IMR-90 (cell line): ENCODE data around the gene IGF2R. TPM values are rescaled to one million over a fixed set of nuclear protein-coding genes. Genes with fewer than 3 reads are reported as not detected.

Experiments
- ATAC-seq: fragments of 200-7000 bp; cut with Tn5 transposase; 2 replicates; pipeline ENCODE4 v1.9.1; 2020; ENCODE audit warnings: low read depth, mild to moderate bottlenecking, moderate library complexity
- BruUV-seq: library from RNA; stranded (reverse); fragments of 400-500 nt; replicated peaks from 2 replicates; lab custom pipeline; 2021; lab: Mats Ljungman, UMichigan
- CTCF ChIA-PET: fragments of 300-600 bp; formaldehyde crosslinking; extraction: SDS; loops from one replicate; lab custom pipeline; 2021; ENCODE audit warnings: antibody characterized with exemption; lab: Yijun Ruan, JAX
- POLR2A ChIA-PET: fragments of 300-600 bp; sonication (Branson Sonifier 250); formaldehyde crosslinking; loops from one replicate; lab custom pipeline; 2022; ENCODE audit warnings: antibody characterized with exemption; ENCODE audit not compliant: unreplicated experiment; lab: Charles Lee
- DNase-seq: peaks from one replicate; pipeline ENCODE4 v3.0.0; 2013
- H2AFZ ChIP-seq: replicated peaks from 2 replicates; pipeline ENCODE3; 2013; ENCODE audit warnings: low read length, mild to moderate bottlenecking; ENCODE audit not compliant: poor library complexity
- H2AK5ac ChIP-seq: 2 replicates; pipeline ENCODE4 v1.6.1; 2013; ENCODE audit warnings: low read depth, low read length, inconsistent platforms
- H2AK9ac ChIP-seq: replicated peaks from 2 replicates; pipeline ENCODE3; 2013; ENCODE audit warnings: mild to moderate bottlenecking, low read depth, low read length, moderate library complexity; ENCODE audit not compliant: poor library complexity
- H2BK120ac ChIP-seq: 2 replicates; pipeline ENCODE4 v1.6.1; 2013; ENCODE audit warnings: low read depth, low read length, inconsistent platforms
- H2BK15ac ChIP-seq: 3 replicates; pipeline ENCODE4 v1.6.1; 2013; ENCODE audit warnings: low read depth, low read length, inconsistent platforms
- H2BK20ac ChIP-seq: 2 replicates; pipeline ENCODE4 v1.6.1; 2013; ENCODE audit warnings: low read depth, mild to moderate bottlenecking, inconsistent platforms, low read length, moderate library complexity
- H2BK5ac ChIP-seq: 2 replicates; pipeline ENCODE4 v1.6.1; 2013; ENCODE audit warnings: mild to moderate bottlenecking, low read depth, low read length, inconsistent platforms; ENCODE audit not compliant: poor library complexity, severe bottlenecking
- H3K14ac ChIP-seq: replicated peaks from 2 replicates; pipeline ENCODE4 v1.6.1; 2013; ENCODE audit warnings: low read depth, low read length, inconsistent platforms
- H3K18ac ChIP-seq: 2 replicates; pipeline ENCODE4 v1.6.1; 2013; ENCODE audit warnings: low read depth, low read length, control low read depth
- H3K23ac ChIP-seq: 2 replicates; pipeline ENCODE4 v1.6.1; 2013; ENCODE audit warnings: low read depth, low read length, inconsistent platforms
- H3K27ac ChIP-seq: 2 replicates; pipeline ENCODE4 v1.5.1; 2013; ENCODE audit warnings: mild to moderate bottlenecking, control low read depth, low read length; ENCODE audit not compliant: insufficient read depth
- H3K27me3 ChIP-seq: 2 replicates; pipeline ENCODE4 v1.6.1; 2013; ENCODE audit warnings: low read length; ENCODE audit not compliant: control insufficient read depth, insufficient read depth
- H3K36me3 ChIP-seq: 2 replicates; pipeline ENCODE4 v1.6.1; 2013; ENCODE audit warnings: low read length, mixed read lengths; ENCODE audit not compliant: control insufficient read depth, insufficient read depth
- H3K4ac ChIP-seq: 2 replicates; pipeline ENCODE4 v1.6.1; 2013; ENCODE audit warnings: low read depth, low read length, inconsistent platforms
- H3K4me1 ChIP-seq: 2 replicates; pipeline ENCODE4 v1.6.1; 2013; ENCODE audit warnings: low read length, mixed read lengths; ENCODE audit not compliant: control insufficient read depth, insufficient read depth
- H3K4me2 ChIP-seq: 2 replicates; pipeline ENCODE4 v1.6.1; 2013; ENCODE audit warnings: low read depth, mild to moderate bottlenecking, control low read depth, low read length, moderate library complexity
- H3K4me3 ChIP-seq: 2 replicates; pipeline ENCODE4 v1.5.1; 2013; ENCODE audit warnings: low read depth, mild to moderate bottlenecking, control low read depth, low read length, moderate library complexity; ENCODE audit not compliant: insufficient read depth
- H3K56ac ChIP-seq: 2 replicates; pipeline ENCODE4 v1.6.1; 2013; ENCODE audit warnings: low read length, inconsistent platforms; ENCODE audit not compliant: insufficient read depth; ENCODE audit errors: extremely low read depth
- H3K79me1 ChIP-seq, 2 experiments: 2 replicates each; pipeline ENCODE4 v1.6.1; 2013; ENCODE audit warnings: low read length in 2 of 2, inconsistent platforms in 1 of 2, low read depth in 1 of 2
- H3K9ac ChIP-seq: 2 replicates; pipeline ENCODE4 v1.6.1; 2013; ENCODE audit warnings: low read depth, low read length, control low read depth
- H3K9me1 ChIP-seq: 2 replicates; pipeline ENCODE4 v1.6.1; 2013; ENCODE audit warnings: low read length, inconsistent platforms; ENCODE audit not compliant: insufficient read depth
- H3K9me3 ChIP-seq: 2 replicates; pipeline ENCODE4 v1.6.1; 2013; ENCODE audit warnings: low read length; ENCODE audit not compliant: control insufficient read depth, insufficient read depth
- H4K20me1 ChIP-seq: 2 replicates; pipeline ENCODE4 v1.6.1; 2013; ENCODE audit warnings: low read length, inconsistent platforms; ENCODE audit not compliant: insufficient read depth
- H4K5ac ChIP-seq: 2 replicates; pipeline ENCODE4 v1.6.1; 2013; ENCODE audit warnings: mild to moderate bottlenecking, low read depth, low read length, control low read depth
- H4K8ac ChIP-seq, 2 experiments: 2 replicates each; pipeline ENCODE4 v1.6.1; 2013; ENCODE audit warnings: low read depth in 2 of 2, low read length in 2 of 2, control low read depth in 1 of 2, inconsistent platforms in 1 of 2
- H4K91ac ChIP-seq: 2 replicates; pipeline ENCODE4 v1.6.1; 2013; ENCODE audit warnings: low read depth, low read length, inconsistent platforms; ENCODE audit not compliant: insufficient read depth
- BHLHE40 ChIP-seq: fragments of 150-350 bp; IDR thresholded peaks from 2 replicates; pipeline ENCODE4 v1.6.1; 2016; ENCODE audit warnings: mild to moderate bottlenecking, low read depth, low read length
- ELK1 ChIP-seq: fragments of 150-350 bp; IDR thresholded peaks from 2 replicates; pipeline ENCODE4 v1.6.1; 2016; ENCODE audit warnings: low read depth, mild to moderate bottlenecking, low read length, moderate library complexity, borderline replicate concordance
- FOS ChIP-seq: fragments of 150-350 bp; IDR thresholded peaks from 2 replicates; pipeline ENCODE4 v1.6.1; 2016; ENCODE audit warnings: low read depth, low read length
- MAFK ChIP-seq: IDR thresholded peaks from 2 replicates; pipeline ENCODE4 v1.6.1; 2012; ENCODE audit warnings: low read depth, low read length, improper control_type of control experiment
- MXI1 ChIP-seq: IDR thresholded peaks from 2 replicates; pipeline ENCODE4 v1.6.1; 2012; ENCODE audit warnings: low read depth, mild to moderate bottlenecking, low read length, moderate library complexity, borderline replicate concordance
- NFE2L2 ChIP-seq: fragments of 150-350 bp; IDR thresholded peaks from 2 replicates; pipeline ENCODE4 v1.6.1; 2016; ENCODE audit warnings: low read depth, mild to moderate bottlenecking, low read length
- SMC3 ChIP-seq: fragments of 150-350 bp; IDR thresholded peaks from 2 replicates; pipeline ENCODE4 v1.6.1; 2016; ENCODE audit warnings: low read depth, mild to moderate bottlenecking, antibody characterized with exemption, low read length, moderate library complexity
- USF2 ChIP-seq: fragments of 150-350 bp; IDR thresholded peaks from 2 replicates; pipeline ENCODE4 v1.6.1; 2017; ENCODE audit warnings: mild to moderate bottlenecking, antibody characterized with exemption, low read length, low read depth
- WGBS, 2 experiments: methylation state at CpG; one replicate each; pipeline versions ENCODE4 v1.1.5 to v1.1.7; 2013; ENCODE audit warnings: missing lambda C conversion rate in 2 of 2; ENCODE audit not compliant: insufficient read length in 1 of 2; ENCODE audit errors: extremely low coverage in 2 of 2; 5-methylcytosine and 5-hydroxymethylcytosine counted together
- dilution Hi-C: fragments of 300-500 bp; cut with HindIII; formaldehyde crosslinking; loops from one replicate; pipeline ENCODE4 v1.14.3; 2018; ENCODE audit warnings: low sequenced_read_pairs; ENCODE audit not compliant: unreplicated experiment
- in situ Hi-C: fragments of 300-500 bp; cut with MboI; formaldehyde crosslinking; loops from 3 replicates; pipeline ENCODE4 v1.14.3; 2019; ENCODE audit warnings: low sequenced_read_pairs, inconsistent platforms, mixed read lengths
- intact Hi-C: fragments of 100-400 bp; cut with micrococcal nuclease; formaldehyde crosslinking; loops from 2 replicates; pipeline ENCODE4 v1.10.0; 2022
- polyA plus RNA-seq, 3 experiments: library from polyadenylated mRNA; depleted of rRNA; stranded (reverse); fragments of >200 nt; gene quantifications; 2 replicates each; pipeline ENCODE4 v1.2.3, GENCODE V29; 2012; ENCODE audit warnings: low replicate concordance in 1 of 3
- total RNA-seq: library from RNA; depleted of rRNA; stranded (reverse); fragments of >200 nt; gene quantifications from 2 replicates; pipeline ENCODE4 v1.2.3, GENCODE V29; 2012
- TF ChIP-seq, protein P1 (sequence below): conservative IDR thresholded peaks from 2 replicates; pipeline ENCODE4 v1.5.1; 2012; ENCODE audit warnings: mild to moderate bottlenecking, low read depth, low read length, improper control_type of control experiment

The IGF2R gene
- total and polyA plus RNA-seq, 2 of the 4 experiments (the other 2 are of a cell fraction), result 33.2 to 41.4 TPM

DNA sequence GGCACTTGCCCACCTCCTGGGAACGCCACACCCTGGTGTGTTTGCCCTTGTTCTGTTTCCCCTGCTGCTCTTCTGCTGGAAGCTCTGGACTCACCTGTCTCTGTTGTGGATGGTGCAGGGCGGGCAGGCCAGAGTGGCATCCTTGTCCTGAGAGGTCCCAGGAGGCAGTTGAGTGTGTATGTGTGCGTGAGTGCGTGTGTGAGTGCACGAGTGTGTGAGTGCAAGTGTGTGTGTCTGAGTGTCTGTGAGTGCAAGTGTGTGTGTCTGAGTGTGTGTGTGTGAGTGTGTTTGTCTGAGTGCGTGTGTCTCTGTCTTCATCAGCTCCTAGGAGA lies 12.2 kb downstream of the IGF2R start:
- Histone ChIP-seq H3K27me3 (no peaks in the 10 kb centered on the region), H3K23ac (no peak overlapping the region; the same call in 1 of the 2 replicates), H2BK15ac (0 out of 3 replicates have a peak overlapping the region, but pooled peaks have one; percentile 25), H3K4me3 (no peak overlapping the region), H4K8ac (no peak overlapping the region), H3K27ac (no peak overlapping the region), H3K14ac (0 out of 2 replicates have a peak overlapping the region, but pooled peaks have one; percentile 69), H2BK5ac (no peak overlapping the region), H3K9me3 (no peaks in the 10 kb centered on the region), H3K4ac (0 out of 2 replicates have a peak overlapping the region, but pooled peaks have one; percentile 32), H3K56ac (no peak overlapping the region), H2AK5ac (peak overlapping the region; percentile 91), H4K91ac (no peak overlapping the region; the same call in 1 of the 2 replicates), H2AFZ (peak overlapping the region; percentile 58), H3K9ac (no peak overlapping the region), H3K36me3 (no peaks in the 10 kb centered on the region), H3K4me2 (no peak overlapping the region), H3K18ac (no peak overlapping the region), H3K4me1 (peaks cover 38% of the 10 kb centered on the region), H4K5ac (no peak overlapping the region), H4K20me1 (peaks cover 92% of the 10 kb centered on the region), H2BK20ac (no peak overlapping the region), H3K79me1 (peaks cover 57 to 87% of the 10 kb centered on the region in 2 experiments), H2AK9ac (peak overlapping the region; percentile 52), H2BK120ac (no peak overlapping the region), H3K9me1 (peaks cover 48% of the 10 kb centered on the region)
- intact Hi-C loops (loop anchor here (2.0 kb wide), 1 partner anchor 50 kb away; no protein-coding TSS in a partner anchor), dilution Hi-C loops (no loop called here), in situ Hi-C loops (no loop called here)
- DNase-seq (no peak), ATAC-seq (no peak)
- WGBS, 2 experiments, result 100% methylated on average over 3 of the region's 6 CpGs; no CpG with 5 or more reads in 1 of the 2 experiments
- POLR2A ChIA-PET, result no interaction called here
- BruUV-seq, result no TSS peak
- TF ChIP-seq MXI1, result no peak
- no peak for TF ChIP-seq BHLHE40
- TF ChIP-seq FOS, result no peak
- no peak for TF ChIP-seq MAFK
- TF ChIP-seq USF2, result no peak
- no peak for TF ChIP-seq ELK1
- no peak for TF ChIP-seq NFE2L2
- TF ChIP-seq SMC3, result no peak
- TF ChIP-seq, protein P1, sequence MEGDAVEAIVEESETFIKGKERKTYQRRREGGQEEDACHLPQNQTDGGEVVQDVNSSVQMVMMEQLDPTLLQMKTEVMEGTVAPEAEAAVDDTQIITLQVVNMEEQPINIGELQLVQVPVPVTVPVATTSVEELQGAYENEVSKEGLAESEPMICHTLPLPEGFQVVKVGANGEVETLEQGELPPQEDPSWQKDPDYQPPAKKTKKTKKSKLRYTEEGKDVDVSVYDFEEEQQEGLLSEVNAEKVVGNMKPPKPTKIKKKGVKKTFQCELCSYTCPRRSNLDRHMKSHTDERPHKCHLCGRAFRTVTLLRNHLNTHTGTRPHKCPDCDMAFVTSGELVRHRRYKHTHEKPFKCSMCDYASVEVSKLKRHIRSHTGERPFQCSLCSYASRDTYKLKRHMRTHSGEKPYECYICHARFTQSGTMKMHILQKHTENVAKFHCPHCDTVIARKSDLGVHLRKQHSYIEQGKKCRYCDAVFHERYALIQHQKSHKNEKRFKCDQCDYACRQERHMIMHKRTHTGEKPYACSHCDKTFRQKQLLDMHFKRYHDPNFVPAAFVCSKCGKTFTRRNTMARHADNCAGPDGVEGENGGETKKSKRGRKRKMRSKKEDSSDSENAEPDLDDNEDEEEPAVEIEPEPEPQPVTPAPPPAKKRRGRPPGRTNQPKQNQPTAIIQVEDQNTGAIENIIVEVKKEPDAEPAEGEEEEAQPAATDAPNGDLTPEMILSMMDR, result no peak
- CTCF ChIA-PET, result interaction anchor here (0.8 kb wide), 1 partner anchor 13 kb away, joined by 3 read pairs; no protein-coding TSS in a partner anchor
